ENCODE measurements around the gene SIL1. TPM values are rescaled to one million over a fixed set of nuclear protein-coding genes. Genes with fewer than 3 reads are reported as not detected.
"Not testable (repeated sequence)": the region's sequence is repeated elsewhere in the genome, so short reads cannot be mapped to it uniquely, and the experiment has no call there.

The SIL1 gene
- total RNA-seq, 1 donor from 2014 or later: 16.1 TPM

- DNase-seq (no peak), ATAC-seq (ENCODE audit: low read depth) (no peak)
- H3K9me3 Mint-ChIP-seq: no peaks in the 10 kb centered on the region
- TF ChIP-seq CTCF (IDR thresholded peaks at IDR 0.05): no peak
- POLR2A ChIA-PET: no interaction called here
- no peak overlapping the region for H3K4me3 Mint-ChIP-seq
- peaks cover 2% of the 10 kb centered on the region for H3K36me3 Mint-ChIP-seq (ENCODE audit: low read depth)
- no peaks in the 10 kb centered on the region for H3K27me3 Mint-ChIP-seq
- CTCF ChIA-PET: no interaction called here
- intact Hi-C loops (cut with micrococcal nuclease): no loop called here
- no peak overlapping the region for H3K27ac Mint-ChIP-seq
- peaks cover 65% of the 10 kb centered on the region for H3K4me1 Mint-ChIP-seq
Observed at GRCh38 chr5:139181322-139181730, 16.8 kb downstream of the SIL1 start.

GRCh38 chr5:139180850-139181249 lies 17.3 kb downstream of the SIL1 start:
- no peak for ATAC-seq (ENCODE audit: low read depth)

GRCh38 chr5:139179778-139180513 lies 18.2 kb downstream of the SIL1 start:
- CTCF ChIA-PET, POLR2A ChIA-PET, H3K27me3 Mint-ChIP-seq: not testable (repeated sequence)

More at GRCh38 chr5:139180850-139181249, 17.3 kb downstream of the SIL1 start:
- no peaks in the 10 kb centered on the region for H3K27me3 Mint-ChIP-seq
- intact Hi-C loops (cut with micrococcal nuclease): no loop called here
- no peak overlapping the region for H3K4me3 Mint-ChIP-seq
- TF ChIP-seq CTCF (IDR thresholded peaks at IDR 0.05): no peak
- peaks cover under 1% of the 10 kb centered on the region for H3K36me3 Mint-ChIP-seq (ENCODE audit: low read depth)
- H3K27ac Mint-ChIP-seq: no peak overlapping the region
- peaks cover 65% of the 10 kb centered on the region for H3K4me1 Mint-ChIP-seq
- no peak for DNase-seq
- CTCF ChIA-PET: no interaction called here
- no peaks in the 10 kb centered on the region for H3K9me3 Mint-ChIP-seq
- POLR2A ChIA-PET: no interaction called here

GRCh38 chr5:139178935-139179334 lies 19.2 kb downstream of the SIL1 start:
- no peak for TF ChIP-seq CTCF (IDR thresholded peaks at IDR 0.05)
- POLR2A ChIA-PET: interaction anchor here (1.3 kb wide), 1 partner anchor 19 kb away, joined by 5 read pairs; the partner anchor contains the start of gene SIL1
- ATAC-seq (ENCODE audit: low read depth) (no peak), DNase-seq (no peak)
- Mint-ChIP-seq H3K9me3 (peaks cover 3% of the 10 kb centered on the region), H3K4me1 (peaks cover 63% of the 10 kb centered on the region), H3K4me3 (no peak overlapping the region), H3K36me3 (ENCODE audit: low read depth) (peaks cover 9% of the 10 kb centered on the region), H3K27ac (peak overlapping the region; percentile 30), H3K27me3 (no peaks in the 10 kb centered on the region)
- CTCF ChIA-PET: no interaction called here
- intact Hi-C loops (cut with micrococcal nuclease): no loop called here

More at GRCh38 chr5:139179778-139180513, 18.2 kb downstream of the SIL1 start:
- intact Hi-C loops (cut with micrococcal nuclease); DNase-seq; H3K4me3 Mint-ChIP-seq; ATAC-seq (ENCODE audit: low read depth); H3K27ac Mint-ChIP-seq; H3K36me3 Mint-ChIP-seq (ENCODE audit: low read depth); H3K9me3 Mint-ChIP-seq: not testable (repeated sequence)
- peaks cover 66% of the 10 kb centered on the region for H3K4me1 Mint-ChIP-seq

GRCh38 chr5:139178589-139178917 lies 19.6 kb downstream of the SIL1 start:
- Mint-ChIP-seq H3K9me3 (peaks cover 3% of the 10 kb centered on the region), H3K36me3 (ENCODE audit: low read depth) (peaks cover 10% of the 10 kb centered on the region), H3K4me3 (peak overlapping the region; percentile 33), H3K4me1 (peaks cover 60% of the 10 kb centered on the region), H3K27me3 (no peaks in the 10 kb centered on the region), H3K27ac (peak overlapping the region; percentile 33)
- ATAC-seq (ENCODE audit: low read depth) (no peak), DNase-seq (no peak)
- ChIA-PET POLR2A (interaction anchor here (1.3 kb wide), 1 partner anchor 20 kb away, joined by 5 read pairs; the partner anchor contains the start of gene SIL1), CTCF (no interaction called here)
- intact Hi-C loops (cut with micrococcal nuclease): no loop called here
- TF ChIP-seq CTCF (IDR thresholded peaks at IDR 0.05): no peak
